Fibroblast of skin of left quadriceps (primary cell): Measurements from ENCODE around the gene LMF2.
"Not testable (repeated sequence)": the region's sequence is repeated elsewhere in the genome, so short reads cannot be mapped to it uniquely, and the experiment has no call there.

Source experiments
- DNase-seq, 2 experiments: peaks; one replicate each; pipeline ENCODE4 v3.0.0-alpha.2; 2013; ENCODE audit warnings: low read depth in 2 of 2

LMF2 gene

DNA sequence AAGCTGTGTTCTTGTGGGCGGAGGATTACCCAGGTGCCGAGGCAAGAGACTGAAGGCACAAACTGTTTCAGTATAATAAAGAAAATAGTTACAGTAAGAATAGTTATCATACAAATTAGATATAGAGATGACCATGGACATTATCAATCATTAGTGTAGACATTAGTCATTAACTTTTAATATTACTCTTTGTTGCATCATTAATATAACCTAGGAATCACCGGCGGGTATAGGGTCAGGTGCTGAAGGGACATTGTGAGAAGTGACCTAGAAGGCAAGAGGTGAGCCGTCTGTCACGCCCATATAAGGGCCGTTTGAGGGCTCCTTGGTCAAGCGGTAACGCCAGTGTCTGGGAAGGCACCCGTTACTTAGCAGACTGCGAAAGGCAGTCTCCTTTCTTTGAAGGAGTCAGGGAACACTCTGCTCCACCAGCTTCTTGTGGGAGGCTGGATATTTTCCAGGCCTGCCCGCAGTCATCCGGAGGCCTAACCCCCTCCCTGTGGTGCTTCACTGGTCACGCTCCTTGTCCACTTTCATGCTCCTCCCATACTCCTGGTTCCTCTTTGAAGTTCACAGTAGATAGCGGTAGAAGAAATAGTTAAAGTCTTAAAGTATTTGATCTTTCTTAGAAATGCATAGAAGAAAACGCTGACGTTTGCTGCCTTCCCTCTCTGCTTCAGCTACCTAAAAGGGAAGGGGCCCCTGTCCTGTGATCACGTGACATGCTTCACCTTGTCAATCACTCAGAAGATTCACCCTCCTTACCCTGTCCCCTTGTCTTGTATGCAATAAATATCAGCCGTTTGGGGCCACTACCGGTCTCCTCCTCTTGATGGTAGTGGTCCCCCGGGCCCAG is 26.6 kb upstream of the LMF2 start:
- not testable (repeated sequence) for DNase-seq

DNA sequence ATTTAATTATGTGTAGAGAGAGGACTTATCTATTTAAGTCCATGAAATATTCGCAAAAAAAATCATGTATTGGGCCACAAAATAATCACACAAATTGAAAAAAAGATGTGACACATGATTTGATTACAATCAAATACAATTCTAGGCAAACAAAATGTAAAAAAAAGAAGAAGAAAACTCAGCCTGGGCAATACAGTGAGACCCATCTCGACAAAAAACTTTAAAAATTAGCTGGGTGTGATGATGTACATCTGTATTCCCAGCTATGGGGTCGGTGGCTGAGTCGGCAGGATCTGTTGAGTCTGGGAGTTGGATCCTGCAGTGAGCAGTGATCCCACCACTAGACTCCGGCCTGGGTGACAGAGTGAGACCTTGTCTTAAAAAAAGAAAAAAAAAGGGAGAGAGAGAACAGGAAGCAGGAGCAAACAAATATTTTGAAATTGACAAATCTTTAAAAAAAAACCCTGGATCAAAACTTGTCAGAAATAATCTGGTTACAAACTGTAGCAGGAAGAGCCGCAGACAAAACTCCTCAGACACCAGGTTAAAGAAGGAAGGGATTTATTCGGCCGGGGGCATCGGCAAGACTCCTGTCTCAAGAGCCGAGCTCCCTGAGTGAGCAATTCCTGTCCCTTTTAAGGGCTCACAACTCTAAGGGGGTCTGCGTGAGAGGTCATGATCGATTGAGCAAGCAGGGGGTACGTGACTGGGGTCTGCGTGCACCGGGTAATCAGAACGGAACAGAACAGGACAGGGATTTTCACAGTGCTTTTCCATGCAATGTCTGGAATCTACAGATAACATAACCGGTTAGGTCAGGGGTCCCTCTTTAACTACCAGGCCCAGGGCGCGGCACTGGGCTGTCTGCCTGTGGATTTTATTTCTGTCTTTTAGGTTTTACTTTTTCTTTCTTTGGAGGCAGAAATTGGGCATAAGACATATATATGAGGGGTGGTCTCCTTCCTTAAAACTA is 25.6 kb upstream of the LMF2 start:
- no peak for DNase-seq

DNA sequence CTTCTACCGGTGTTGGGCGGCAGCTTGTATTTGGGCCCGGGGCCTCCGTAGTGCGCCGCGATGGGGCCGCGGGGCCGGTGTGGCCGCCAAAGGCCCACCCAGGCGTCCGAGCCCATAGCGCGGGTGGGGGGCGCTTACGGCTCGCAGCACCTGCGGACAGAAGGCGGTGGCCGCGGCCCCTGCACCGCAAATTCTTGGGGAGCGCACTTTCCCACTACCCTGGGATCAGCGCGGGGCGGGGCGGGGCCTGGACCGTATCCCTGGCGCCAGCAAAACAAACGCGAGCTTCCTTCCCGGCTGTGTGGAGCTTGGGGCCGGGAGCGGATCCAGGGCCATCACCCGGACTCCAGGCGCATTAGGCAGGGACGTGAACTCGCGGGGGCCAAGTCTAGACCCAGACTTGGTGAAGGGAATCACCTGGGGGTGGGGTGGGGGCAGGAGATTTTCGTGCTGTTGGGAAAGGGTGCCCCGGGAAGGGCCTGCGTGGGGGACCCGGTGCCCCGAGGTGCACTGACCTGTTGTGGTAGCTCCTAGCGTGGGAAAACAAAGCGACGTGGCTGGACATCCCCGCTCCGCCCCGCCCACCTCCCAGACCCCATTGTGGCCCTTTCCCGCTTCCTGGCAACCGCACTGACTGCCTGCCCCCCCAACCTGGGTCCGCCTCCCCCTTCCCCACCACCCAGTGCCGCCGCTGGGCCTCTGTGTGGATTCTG is 24.6 kb upstream of the LMF2 start:
- DNase-seq: no peak

DNA sequence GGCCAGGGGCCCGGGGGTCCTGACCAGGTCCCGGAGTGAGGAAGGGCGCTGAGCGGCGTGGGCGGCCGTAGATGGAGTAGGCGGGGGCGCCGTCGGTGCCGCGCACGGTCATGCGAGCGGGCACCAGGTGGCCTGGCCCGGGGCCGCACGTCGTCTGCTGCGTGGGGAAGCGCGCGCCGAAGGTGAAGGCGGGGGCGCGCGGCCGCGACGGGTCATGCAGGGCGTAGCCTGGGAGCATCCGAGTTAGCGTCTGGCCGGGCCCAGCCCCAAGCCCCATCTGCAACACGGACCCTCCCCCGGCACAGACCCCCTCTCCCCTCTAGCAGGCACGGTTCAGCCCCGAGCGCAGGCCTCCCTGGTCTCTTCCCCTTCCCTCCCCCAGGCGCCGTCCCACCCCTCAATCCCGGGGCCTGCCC is 24.1 kb upstream of the LMF2 start:
- DNase-seq: no peak

DNA sequence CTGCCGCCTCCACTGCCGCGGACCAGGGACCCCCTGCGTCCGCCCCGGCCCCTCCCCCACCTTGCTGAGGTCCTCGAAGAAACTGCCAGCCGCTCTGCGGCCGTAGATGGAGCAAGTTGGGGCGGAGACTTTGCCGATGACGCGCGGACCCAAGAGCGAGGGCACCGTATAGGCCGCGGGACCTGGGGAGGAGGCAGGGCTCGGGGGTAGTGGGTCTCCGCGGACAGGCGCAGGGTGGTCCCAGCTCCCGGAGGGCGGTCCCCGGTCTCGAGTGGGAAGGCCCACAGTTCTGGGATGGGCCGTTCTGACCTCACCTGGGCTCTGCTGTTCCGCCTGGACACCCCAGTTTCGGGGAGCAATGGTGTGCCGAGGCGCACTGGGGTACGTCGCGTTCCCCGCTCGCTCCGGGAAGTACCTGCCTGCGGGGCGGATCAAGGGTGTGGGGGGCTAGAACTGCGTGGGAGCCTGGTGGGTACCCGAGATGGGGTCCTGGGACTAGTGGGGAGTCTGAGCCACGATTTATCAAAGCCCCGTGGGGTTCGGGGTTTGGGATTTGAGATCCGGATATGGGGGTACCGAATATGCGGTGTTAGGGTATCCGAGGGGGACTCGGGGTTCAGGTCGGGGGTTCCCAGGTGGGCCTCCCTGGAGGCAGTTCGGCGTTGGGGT is 23.5 kb upstream of the LMF2 start:
- no peak for DNase-seq

DNA sequence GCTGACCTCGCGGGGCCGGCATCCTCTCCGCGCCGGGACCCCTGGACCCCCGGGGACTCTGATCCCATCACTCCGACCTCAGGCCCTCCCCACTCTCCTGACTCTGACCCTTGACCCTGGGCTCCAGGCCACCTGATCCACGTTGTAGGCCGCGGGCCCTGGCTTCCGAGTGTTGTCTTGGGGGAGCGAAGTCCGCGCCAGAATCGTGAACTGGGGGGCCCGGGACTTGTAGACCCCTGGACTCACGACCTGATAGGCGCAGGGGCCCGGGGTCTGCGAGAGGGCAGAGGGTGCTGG is 23.0 kb upstream of the LMF2 start:
- no peak for DNase-seq

DNA sequence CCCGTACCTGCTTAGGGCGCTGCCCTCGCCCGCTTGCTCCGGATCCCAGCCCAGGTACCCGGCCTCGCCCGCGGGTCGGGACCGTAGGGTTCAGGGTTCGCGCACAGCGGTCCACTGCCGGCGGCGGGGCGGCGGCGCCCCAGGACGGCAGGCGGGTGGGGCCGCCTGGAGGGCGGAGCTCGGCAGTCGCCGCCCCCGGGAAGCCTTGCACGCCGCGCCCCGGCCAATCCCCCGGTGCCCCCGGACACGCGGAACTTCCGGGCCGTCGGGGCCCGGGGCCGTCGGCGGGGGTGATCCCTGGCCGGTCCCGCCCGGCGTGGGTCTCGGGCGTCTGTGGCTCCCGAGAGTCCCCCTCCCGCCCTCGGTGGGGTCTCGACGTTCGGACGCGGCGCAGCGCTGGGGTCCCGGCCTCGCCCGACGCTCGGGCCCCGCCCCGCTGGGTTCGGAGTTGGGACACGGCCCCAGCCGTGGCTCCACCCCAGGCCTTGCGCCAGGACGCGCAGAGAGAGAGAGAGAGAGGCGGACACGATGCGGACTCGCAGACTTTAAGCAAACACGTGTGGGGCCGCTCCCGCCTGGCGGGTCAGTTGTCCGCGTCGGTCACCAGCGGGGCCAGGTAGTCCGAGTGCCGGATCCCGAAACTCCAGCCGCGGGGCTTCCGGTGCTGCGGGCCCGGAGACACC is 22.5 kb upstream of the LMF2 start, which contains the start of gene TYMP:
TSS of gene TYMP (minus strand) at position 116 of the 683 bp plus-strand sequence. CDS start 303 bp downstream, outside the sequence.
- no peak for DNase-seq

DNA sequence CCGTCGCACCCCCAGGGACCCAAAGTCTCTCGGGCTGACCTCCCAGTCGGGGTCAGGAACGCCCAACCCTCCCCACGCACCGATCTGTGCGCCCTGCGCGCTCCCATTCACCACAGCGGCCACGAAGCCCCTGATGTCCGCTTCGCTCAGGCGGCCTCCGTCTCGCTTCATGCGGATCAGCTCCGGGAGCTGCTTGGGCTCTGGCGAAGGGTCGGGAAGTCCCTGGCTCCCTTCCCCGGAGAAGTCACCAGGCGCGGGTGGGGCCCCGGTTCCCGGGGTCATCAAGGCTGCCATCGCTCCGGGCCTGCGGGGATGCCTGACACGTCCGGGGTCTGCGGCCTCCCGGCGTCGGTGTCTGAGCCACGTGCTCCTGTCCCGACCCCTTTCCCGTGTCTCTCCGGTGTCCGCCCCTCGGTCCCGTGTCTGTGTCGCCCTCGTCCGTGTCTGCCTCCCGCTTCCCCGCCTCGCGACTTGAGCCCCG is 22.0 kb upstream of the LMF2 start:
- no peak for DNase-seq

DNA sequence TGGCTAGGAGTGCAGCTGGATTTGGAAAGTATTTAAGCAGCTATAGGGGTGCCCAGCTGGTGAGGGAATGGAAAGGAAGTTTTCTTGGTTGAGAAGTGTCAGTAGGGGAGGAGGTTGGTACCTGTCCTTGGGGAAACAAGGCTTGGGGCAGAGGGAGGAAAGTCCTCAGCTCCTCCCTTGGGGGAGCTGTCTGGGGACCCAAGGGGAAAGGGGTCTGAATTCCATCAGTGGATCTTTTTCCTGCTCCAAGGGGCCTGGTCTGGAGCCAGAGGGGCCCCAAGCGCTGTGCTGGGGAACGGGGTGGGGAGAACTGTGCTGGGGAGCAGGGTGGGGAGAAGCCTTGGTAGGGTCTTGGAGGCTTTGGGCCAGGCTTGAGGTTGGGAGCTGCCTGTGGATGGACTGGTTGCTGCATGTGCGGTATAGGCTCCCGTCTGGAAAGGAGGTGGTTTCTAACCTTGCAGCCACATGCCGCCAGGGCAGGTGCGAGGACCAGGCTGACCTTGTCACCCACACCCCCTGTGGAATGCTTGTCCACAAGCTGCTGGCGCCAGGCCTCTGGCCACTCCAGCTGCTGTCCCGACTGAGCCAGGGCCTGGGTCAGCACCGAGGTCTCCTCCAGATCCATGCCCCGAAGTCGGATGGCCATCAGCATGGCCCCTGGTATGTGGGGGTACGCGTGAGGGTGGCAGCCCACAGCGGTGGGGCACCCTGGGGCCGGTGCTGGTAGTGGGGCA is 21.3 kb upstream of the LMF2 start:
- no peak for DNase-seq

DNA sequence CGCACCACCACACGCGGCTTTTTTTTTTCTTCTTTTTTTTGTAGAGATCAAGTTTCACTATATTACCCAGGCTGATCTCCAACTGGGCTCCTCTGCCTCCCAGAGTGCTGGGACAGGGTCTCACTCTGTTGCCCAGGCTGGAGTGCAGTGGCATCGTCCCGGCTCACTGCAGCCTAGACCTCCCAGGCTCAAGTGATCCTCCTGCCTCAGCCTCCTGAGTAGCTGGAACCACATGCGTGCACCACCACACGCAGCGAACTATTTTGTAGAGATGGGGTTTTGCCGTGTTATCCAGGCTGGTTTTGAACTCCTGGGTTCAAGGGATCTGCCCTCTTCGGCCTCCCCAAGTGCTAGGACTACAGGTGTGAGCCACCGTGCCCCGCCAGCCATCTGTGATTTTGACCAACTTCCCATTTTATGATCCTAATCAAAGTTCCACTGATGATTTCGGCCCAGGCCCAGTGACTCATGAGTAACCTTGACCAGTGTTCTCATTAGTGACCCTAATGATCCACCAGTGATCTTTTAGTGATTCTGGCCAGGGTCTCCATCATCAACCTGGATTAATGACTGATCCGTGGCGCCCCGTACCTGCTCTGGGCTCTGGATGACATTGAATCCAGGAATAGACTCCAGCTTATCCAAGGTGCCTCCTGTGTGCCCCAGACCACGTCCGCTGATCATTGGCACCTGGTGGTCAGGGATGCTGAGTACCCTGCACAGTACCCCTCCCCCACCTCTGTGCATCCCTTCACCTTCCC is 20.6 kb upstream of the LMF2 start:
- no peak for DNase-seq

DNA sequence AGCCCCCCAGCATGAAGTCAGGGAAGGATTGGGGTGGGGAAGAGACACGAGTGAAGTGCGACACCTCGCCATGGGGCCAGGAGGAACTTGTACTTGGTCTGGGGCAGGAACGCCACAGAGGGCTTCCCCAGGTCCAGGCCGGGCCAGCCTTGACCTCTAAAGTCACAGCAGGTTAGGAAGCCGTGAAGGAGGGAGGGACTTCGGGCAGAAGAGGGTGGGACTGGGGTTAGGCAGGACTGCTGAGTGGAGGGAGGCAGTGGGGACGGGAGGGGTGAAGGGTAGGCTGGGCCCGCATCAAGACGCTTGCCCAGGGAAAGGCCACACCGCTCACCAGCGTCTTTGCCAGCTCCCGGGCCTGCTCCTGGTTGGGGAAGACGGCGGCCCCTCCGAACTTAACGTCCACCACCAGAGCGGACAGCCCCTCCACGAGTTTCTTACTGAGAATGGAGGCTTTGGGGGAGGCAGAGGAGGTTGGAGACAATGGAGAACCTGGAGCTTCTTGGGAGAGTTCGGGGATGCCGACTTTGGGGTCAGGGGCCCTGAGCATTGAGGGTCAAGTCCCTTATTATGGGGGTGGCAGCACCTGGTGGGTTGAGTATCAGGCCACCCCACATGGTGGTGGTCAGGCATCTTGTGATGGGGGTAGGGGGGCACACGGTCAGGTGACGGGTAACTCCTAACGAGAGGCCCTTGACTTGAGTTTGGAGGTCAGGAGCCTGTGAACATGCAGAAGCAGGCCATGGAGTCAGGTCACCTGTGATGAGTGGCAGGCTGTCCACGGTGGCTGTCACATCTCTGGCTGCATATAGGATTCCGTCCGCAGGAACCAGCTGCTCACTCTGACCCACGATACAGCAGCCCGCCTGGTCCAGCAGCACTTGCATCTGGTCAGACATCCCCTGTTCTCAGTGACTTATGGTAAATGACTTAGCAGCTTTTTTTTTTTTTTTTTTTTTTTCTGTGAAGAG is 19.6 kb upstream of the LMF2 start:
- no peak for DNase-seq

DNA sequence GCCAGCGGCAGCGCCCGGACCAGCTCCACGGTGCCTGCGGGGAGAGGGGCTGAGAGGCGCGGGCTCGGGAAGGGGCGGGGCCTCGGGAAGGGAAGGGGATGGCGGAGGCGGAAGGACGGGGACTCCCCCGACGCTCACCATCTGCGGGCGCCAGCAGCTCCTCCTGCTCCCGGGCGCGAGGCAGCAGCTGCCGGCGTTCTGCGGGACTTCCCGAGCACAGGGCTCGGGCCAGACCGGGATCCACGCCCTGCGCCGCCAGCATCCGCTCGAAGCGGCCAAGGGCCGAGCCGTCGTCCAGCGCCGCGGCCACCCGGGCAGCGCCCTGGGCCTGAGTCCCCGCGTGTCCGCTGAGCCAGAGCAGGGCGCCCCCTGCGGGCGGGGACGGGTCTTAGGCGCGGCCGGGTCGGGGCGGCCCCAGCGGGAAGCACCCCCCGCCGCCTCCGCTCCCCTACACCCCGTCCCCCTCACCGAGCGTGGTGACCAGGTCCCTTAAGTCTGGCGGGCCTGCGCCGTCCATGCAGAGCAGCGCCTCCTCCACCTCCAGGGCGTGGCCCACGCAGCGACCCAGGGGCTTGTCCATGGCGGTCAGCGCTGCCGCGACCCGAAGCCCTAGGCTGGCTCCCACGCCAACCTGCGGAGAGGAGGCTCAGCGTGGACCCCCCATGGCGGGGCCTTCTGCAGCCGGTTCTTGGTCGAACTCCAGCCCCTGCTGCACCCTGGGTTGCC is 18.8 kb upstream of the LMF2 start:
- DNase-seq: peak; percentile 56 to 62

DNA sequence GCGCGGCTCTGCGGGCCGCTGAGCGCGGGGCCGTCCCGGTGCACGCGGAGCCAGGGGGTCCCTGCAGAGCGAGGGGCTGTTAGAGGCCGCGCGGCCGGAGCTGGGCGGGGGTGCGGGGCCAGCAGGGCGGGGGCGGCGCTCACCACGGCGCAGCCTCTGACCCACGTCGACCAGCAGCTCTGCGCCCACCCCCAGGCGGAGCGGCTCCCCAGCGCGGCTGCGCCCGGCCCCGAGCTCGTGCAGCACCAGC is 18.3 kb upstream of the LMF2 start:
- DNase-seq: no peak

DNA sequence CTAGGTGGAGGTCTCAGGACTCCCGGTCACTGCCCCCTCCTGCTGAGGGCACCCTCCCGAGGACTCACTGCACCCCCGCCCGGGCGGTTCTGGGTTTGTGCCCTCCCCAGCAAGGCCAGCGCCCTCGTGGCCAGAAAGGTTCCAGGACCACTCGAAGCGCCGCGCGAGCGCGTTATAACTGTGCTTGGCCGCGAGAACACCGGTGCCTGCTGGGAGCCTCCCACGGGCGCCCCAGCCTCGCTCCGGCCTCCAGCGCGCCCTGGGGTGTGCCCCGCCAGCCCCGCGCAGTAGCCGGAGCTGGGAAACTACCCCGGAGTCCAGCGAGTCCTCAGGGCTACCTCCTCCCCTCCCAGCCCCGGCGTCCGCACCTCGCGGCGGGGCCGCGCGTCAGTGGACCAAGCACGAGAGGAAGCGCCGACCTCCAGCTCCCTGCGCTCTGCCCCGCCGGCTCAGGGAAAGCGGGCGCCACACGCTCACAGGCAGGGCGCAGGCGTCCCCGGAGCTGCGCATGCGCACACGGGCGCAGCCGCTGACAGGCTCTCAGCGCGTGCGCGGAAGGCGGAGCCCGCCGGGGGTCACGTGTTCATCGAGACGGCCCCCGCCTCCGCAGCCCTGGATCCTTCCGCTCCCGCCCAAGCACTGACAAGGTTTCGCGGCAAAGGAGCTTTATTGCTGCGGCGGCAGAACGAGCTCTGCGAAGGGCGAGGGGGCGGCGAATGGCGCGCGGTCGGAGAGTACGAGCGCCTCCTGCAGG is 17.8 kb upstream of the LMF2 start, which contains the start of gene SCO2:
TSS of gene SCO2 (minus strand) at position 495 of the 754 bp plus-strand sequence. CDS start 1,187 bp downstream, outside the sequence.
- peak; percentile 94 to 95 for DNase-seq

DNA sequence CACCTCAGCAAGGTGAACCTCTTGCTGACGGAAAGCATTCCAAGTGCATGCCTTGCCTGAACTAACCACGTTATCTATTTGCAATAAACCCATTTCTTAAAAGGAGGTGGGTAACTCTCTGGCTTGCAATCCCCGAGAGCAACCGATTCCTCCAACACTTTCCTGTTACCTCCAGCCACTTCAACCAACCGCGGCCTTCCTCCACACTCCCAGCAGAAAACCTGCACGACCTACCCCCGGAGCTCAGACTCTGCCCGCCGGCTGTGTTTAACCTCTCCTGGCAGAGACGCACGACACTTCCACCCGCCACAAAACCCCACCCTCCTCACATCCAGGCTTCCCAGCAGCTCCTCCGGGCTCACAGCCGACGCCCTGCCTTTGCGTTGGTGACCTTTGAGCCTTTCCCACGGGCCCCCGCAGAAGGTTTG is 17.2 kb upstream of the LMF2 start:
- DNase-seq: no peak

DNA sequence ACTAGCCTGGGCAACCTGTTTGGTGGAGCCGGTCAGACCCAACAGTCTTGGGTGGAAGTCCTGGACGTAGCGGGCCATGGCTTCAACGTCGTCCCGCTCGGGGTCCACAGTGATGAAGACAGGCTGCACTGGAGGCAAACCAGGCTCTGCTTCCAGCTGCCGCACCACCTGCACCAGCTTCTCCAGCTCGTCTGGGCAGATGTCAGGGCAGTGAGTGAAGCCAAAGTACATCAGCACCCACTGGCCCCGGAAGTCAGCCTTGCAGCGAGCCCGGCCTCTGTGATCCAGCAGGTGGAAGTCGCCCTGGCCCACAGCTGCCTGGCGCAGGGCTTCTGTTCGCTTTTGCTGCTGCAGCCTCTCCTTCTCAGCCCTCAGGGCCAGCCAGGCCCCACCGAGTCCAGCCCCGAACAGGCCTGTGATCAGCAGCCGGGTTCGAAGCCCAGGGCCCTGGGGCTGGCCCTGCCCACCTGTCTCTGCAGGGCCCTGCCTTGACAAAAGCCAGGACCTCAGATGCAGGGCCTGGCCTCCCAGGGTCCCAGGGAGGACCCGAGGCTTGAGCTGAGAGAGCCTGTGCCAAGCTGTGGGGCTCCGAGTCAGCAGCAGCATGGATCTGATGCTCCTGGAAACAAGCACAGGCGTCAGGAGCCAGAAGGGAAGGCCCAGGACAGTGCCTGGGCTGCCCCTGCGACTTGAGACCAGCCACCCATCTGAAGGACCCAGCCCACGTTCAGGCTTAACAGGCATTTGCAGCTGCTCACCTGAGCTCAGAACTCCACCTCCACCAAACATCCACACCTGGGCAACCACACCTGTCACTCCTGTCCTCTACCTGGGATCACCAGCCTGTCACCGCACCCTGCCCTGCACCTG is 16.5 kb upstream of the LMF2 start:
- no peak for DNase-seq
